DMS 273 treated with DMSO at 0.1 percent for 48 hours (cell line): ENCODE results near the gene ZNF888.
"Not testable (repeated sequence)": the region's sequence is repeated elsewhere in the genome, so short reads cannot be mapped to it uniquely, and the experiment has no call there.

Source experiments
- DNase-seq: peaks from one replicate; lab custom pipeline; 2025; lab: John Stamatoyannopoulos, UW

The ZNF888 gene

GRCh38 chr19:52922841-52923777 lies at the start of gene ZNF888:
Gene ZNF888, minus strand, starts transcription at chr19:52923428. Its CDS starts 5,555 bp downstream, at chr19:52917873.
- DNase-seq: peak; percentile 67

DNA sequence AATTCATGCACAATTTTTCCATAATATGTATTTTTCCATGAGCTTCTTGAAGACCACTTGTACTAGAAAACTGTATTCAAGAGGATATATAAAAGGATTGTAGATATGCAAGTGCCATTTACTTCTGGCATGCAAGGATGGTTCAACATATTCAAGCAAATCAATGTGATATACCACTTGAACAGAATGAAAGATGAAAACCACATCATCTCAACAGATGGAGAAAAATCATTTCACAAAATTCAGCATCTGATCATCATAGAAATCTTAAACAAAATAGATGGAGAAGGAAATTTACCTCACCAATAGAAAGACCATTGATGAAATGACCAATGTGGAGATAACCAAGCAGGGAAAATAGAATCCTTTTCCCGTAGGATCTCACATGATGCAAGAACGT lies 44.5 kb upstream of the ZNF888 start:
- DNase-seq: no peak

- DNase-seq: no peak
These were observed 40.0 kb upstream of the ZNF888 start for GRCh38 chr19:52963247-52963618.

DNA sequence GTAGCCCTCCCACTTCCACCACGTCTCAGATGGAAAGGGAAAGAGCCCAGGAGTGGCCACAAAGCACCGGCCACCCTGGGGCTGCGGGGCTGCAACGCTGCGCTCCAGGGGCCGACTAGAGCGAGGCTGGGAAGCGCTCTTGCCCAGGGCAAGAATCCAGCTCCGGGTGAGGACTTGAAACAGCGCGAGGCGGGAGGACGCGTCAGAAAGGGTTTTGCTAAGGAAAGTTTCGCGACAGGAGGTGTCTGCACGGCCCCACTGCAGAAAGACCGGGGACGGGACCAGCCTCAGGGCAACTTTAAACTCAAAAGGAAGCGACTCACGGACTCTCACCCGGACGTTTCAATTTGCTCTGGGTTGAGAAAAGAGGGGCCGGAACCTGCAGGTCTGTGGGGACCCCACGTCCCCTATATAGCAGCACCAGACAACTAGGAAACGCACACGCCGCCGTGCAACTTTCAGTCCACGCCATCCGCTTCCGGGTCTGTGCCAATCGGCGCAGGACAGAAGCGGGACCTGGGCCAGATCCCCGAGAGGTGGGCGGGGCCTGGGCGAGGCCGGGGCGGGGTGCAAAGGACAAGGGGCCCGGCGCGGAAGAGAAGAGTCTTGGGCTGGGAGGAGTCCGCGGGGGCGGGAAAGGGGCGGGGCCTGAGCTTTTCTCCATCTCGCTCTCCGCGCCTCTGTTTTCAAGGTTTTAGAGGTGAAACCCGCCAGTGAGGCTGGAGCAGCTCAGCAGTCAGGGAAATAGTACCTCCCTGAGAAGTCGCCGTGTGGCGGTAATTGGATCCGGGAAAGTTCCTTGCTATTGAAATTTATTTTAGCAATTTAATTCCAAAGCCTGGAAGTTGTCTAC lies 39.4 kb upstream of the ZNF888 start, which contains the start of gene ZNF816:
TSS of gene ZNF816 (minus strand) at position 488 of the 853 bp plus-strand sequence. CDS start 6,792 bp downstream, outside the sequence.
- peak; percentile 91 for DNase-seq

DNA sequence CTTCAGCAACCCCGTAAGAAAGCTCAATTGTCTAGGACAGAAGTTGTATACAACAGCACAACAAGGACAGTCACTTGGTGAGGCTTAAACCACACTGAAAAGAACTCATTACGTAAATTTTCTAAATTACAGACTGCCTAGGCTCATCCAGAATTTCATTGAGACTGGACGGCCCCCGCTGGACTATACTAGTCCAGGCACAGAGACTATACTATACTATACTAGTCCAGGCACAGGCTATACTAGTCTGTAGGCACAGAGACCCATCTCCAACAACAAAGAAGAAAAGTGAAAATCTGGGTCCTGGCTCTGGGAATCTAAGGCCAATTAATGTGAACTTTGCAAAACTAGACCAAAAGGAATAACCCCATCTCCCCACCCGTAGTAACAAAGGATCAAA lies 38.8 kb upstream of the ZNF888 start:
- no peak for DNase-seq

- no peak for DNase-seq
These were observed 36.5 kb upstream of the ZNF888 start for GRCh38 chr19:52959613-52960295.

- no peak for DNase-seq
These were observed 34.4 kb upstream of the ZNF888 start for GRCh38 chr19:52957591-52957990.

- no peak for DNase-seq
These were observed 33.7 kb upstream of the ZNF888 start for GRCh38 chr19:52956917-52957316.

- DNase-seq: no peak
These were observed 26.2 kb upstream of the ZNF888 start for GRCh38 chr19:52949422-52949821.

DNA sequence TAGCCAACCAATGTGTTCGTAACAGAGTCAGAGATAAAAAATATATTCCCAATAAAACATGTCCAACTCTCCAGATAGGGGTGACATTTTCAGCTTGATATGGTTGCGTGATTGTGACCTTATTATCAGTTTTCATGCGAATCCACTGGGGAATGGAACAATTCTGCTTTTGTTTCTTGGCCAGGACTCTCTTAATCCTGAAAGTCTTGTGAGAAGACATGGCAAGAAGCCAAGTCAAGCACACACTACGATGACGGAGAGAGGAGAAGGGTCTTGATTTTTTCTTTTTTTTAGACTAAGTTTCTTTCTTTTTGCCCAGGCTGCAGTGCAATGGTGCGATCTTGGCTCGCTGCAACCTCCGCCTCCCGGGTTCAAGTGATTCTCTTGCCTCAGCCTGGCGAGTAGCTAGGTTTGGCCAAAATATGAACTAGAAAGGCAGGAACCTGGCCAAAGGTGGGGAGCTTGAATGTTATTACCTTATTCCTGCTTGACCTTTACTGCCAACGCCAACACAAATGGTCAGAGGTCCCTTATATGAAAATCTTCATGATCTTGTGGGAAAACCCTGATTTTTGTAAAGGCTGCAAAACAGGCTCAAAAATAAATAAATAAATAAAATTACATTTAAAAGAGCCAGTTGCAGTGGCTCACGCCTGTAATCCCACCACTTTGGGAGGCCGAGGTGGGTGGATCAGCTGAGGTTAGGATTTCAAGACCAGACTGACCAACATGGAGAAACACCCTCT lies 25.0 kb upstream of the ZNF888 start:
- no peak for DNase-seq

DNA sequence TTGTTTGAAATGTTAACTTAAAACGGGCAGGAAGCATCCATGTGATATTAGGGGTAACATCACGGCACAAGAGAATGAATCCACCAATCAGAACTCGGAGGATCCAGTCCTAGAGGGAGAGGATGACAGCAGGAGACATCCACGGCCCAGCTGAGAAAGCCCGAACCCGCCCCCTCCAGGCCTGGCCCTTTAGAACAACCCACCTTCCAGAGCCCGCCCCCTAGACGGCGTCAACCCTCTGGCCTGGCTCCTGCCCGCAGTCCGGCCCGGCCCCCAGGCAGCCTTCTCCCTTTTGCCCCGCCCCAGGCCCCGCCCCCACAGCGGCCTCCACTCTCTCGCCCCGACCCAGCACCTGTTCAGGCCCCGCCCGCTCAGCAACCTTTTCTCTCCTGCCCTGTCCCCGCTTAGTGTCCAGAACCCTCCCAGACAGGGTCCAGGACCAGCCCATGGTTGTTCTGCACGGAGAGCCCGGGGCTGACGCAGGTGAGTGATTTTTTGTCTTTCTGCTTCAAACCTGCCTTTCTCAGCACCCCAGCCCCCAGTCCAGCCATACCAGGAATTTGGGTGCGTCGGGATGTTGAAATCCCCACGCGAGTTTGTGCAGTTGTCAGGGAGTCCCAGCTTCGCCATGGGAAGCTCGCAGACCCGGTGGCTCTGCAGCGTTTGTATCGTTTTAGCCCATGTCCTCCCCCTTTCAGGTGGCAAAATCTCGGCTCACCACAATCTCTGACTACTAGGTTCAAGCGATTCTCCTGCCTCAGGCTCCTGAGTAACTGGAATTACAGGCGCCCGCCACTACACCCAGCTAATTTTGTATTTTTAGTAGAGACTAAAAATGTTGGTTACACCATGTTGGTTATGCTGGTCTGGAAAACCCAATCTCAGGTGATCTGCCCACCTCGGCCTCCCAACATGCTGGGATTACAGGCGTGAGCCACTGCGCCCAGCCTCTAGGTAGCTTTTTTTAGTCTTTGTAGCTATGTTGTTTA lies 23.4 kb upstream of the ZNF888 start:
- no peak for DNase-seq

DNA sequence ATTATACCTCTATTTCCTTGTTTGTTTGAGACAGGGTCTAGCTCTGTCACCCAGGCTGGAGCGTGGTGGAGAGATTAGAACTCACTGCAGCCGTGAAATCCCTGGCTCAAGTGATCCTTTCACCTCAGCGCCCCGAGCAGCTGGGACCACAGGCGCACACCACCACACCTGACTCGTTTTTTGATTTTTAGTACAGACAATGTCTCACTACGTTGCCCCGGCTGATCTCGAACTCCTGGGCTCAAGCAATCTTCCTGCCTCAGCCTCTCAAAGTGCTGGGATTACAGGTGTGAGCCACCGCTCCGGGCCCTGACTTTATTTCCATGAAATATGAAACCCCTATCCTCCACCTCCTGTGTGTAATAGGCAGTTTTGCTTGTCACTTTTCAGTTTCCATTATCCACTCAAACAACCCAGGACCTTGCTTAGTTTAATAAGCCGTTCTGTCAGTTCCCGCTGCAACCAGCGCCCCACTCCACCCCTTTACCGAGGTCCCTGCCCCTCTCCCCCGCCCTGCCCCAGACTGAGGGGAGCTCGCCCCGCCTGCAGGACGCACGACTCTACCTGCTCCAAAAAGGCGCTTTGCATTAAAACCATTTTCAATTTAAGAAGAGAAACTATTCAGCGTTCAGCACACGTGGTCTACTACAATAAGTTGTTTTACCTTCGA lies 22.6 kb upstream of the ZNF888 start:
- DNase-seq: no peak

GRCh38 chr19:52944703-52945493 lies 21.7 kb upstream of the ZNF888 start:
- DNase-seq: not testable (repeated sequence)

GRCh38 chr19:52943884-52944643 lies 20.8 kb upstream of the ZNF888 start:
- DNase-seq: no peak

DNA sequence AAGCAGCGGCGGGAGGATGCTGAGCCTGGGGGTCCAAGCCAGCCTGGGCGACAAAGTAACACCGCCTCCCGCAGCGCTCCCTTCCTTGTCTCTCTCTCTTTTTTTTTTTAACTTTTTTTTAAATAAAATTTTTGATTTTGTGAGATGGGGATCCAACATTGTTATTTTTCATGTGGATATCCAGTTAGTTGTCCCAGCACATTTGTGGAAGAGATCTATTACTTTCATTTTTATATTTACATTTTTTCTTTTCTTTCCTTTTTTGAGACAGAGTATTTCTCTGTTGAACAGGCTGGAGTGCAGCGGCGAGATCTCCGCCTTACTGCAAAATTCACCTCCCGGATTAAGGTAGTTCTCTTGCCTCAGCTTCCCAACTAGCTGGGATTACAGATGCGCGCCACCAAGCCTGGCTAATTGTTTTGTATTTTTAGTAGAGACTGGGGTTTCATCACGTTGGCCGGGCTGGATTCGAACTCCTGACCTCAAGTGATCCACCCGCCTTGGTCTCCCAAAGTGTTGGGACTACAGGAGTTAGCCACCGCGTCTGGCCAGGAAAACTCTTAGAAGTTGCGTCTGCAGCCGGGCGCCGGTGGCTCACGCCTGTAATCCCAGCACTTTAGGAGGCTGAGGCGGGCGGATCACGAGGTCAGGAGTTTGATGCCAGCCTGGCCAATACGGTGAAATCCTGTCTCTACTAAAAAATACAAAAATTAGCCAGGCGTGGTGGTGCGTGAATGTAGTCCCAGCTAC lies 20.1 kb upstream of the ZNF888 start:
- DNase-seq: no peak

GRCh38 chr19:52942386-52943133 lies 19.3 kb upstream of the ZNF888 start:
- DNase-seq: peak; percentile 61
